ENCODE data around the gene ELAPOR2. TPM values are rescaled to one million over a fixed set of nuclear protein-coding genes. Genes with fewer than 3 reads are reported as not detected.
A peak's percentile ranks its signal among the peaks of the same experiment; 100 is the strongest.
"Not testable (repeated sequence)": the region's sequence is repeated elsewhere in the genome, so short reads cannot be mapped to it uniquely, and the experiment has no call there.

ELAPOR2 gene, protein sequence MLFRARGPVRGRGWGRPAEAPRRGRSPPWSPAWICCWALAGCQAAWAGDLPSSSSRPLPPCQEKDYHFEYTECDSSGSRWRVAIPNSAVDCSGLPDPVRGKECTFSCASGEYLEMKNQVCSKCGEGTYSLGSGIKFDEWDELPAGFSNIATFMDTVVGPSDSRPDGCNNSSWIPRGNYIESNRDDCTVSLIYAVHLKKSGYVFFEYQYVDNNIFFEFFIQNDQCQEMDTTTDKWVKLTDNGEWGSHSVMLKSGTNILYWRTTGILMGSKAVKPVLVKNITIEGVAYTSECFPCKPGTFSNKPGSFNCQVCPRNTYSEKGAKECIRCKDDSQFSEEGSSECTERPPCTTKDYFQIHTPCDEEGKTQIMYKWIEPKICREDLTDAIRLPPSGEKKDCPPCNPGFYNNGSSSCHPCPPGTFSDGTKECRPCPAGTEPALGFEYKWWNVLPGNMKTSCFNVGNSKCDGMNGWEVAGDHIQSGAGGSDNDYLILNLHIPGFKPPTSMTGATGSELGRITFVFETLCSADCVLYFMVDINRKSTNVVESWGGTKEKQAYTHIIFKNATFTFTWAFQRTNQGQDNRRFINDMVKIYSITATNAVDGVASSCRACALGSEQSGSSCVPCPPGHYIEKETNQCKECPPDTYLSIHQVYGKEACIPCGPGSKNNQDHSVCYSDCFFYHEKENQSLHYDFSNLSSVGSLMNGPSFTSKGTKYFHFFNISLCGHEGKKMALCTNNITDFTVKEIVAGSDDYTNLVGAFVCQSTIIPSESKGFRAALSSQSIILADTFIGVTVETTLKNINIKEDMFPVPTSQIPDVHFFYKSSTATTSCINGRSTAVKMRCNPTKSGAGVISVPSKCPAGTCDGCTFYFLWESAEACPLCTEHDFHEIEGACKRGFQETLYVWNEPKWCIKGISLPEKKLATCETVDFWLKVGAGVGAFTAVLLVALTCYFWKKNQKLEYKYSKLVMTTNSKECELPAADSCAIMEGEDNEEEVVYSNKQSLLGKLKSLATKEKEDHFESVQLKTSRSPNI
- total RNA-seq (1 to 10 TPM; 8.1 to 8.6 TPM), polyA plus RNA-seq (1 to 10 TPM in 2 of 3 donors, under 1 TPM in 1; 0.96 to 6.5 (median 4.6) TPM), total RNA-seq (3.2 to 34.8 (median 13.8) reads per million in 6 experiments)

- peak within 1 kb of the TSS; percentile 12 to 93 (median 84) for H3K27ac Mint-ChIP-seq
- DNase-seq, result peak; percentile 71 to 86 (median 83)
- ATAC-seq, result peak; percentile 90 to 91
- no peaks in the 10 kb centered on the region for H3K36me3 Mint-ChIP-seq
- no peaks in the 10 kb centered on the region for H3K9me3 Mint-ChIP-seq
- H3K4me3 Mint-ChIP-seq, result peak within 1 kb of the TSS; percentile 77 to 90 (median 86)
- POLR2A ChIA-PET, result interaction anchor here (0.7 to 1.8 kb wide), 3 partner anchors 93 to 540 kb away, joined by 3 to 8 read pairs (median 5); partner anchors contain the start of genes DMTF1 and TMEM243
- peaks cover 0 to 7% (median 0%) of the 10 kb centered on the region in 5 donors for H3K27me3 Mint-ChIP-seq
- peaks cover 11 to 17% (median 16%) of the 10 kb centered on the region in 4 donors for H3K4me1 Mint-ChIP-seq
Measured at GRCh38 chr7:87059525-87060287, at the start of gene ELAPOR2. TSS of gene ELAPOR2 (minus strand) at chr7:87059654. CDS start at chr7:87059513, 141 bp downstream.

- Mint-ChIP-seq H3K9me3 (peaks cover 0 to 10% (median 0%) of the 10 kb centered on the region in 9 donors), H3K4me1 (no peaks in the 10 kb centered on the region), H3K27ac (no peak overlapping the region), H3K36me3 (peaks cover 0 to 5% (median 3%) of the 10 kb centered on the region in 3 donors), H3K27me3 (peaks cover 2 to 25% (median 18%) of the 10 kb centered on the region in 5 donors), H3K4me3 (no peak overlapping the region)
- DNase-seq, result no peak
- ATAC-seq, result no peak
- POLR2A ChIA-PET, result no interaction called here
Measured at GRCh38 chr7:87107949-87108776, 48.7 kb upstream of the ELAPOR2 start.

- H3K27ac Mint-ChIP-seq, result no peak overlapping the region
- H3K36me3 Mint-ChIP-seq, result peaks cover 0 to 5% (median 0%) of the 10 kb centered on the region in 3 donors
- DNase-seq (no peak), ATAC-seq (no peak)
- POLR2A ChIA-PET, result no interaction called here
- peaks cover 0 to 10% (median 0%) of the 10 kb centered on the region in 9 donors for H3K9me3 Mint-ChIP-seq
- H3K27me3 Mint-ChIP-seq, result peaks cover 2 to 27% (median 18%) of the 10 kb centered on the region in 5 donors
- H3K4me1 Mint-ChIP-seq, result no peaks in the 10 kb centered on the region
- H3K4me3 Mint-ChIP-seq, result no peak overlapping the region
Measured at GRCh38 chr7:87106974-87107612, 47.6 kb upstream of the ELAPOR2 start.

GRCh38 chr7:87105401-87105800 is 45.9 kb upstream of the ELAPOR2 start:
- Mint-ChIP-seq H3K9me3 (peaks cover 0 to 10% (median 0%) of the 10 kb centered on the region in 9 donors), H3K27me3 (peaks cover 2 to 40% (median 18%) of the 10 kb centered on the region in 5 donors), H3K4me3 (no peak overlapping the region), H3K36me3 (peaks cover 0 to 5% (median 0%) of the 10 kb centered on the region in 3 donors), H3K4me1 (no peaks in the 10 kb centered on the region), H3K27ac (no peak overlapping the region)
- POLR2A ChIA-PET, result no interaction called here
- no peak for ATAC-seq
- DNase-seq, result no peak

GRCh38 chr7:87100326-87100725 is 40.9 kb upstream of the ELAPOR2 start:
- POLR2A ChIA-PET, result no interaction called here
- ATAC-seq (no peak), DNase-seq (no peak)
- Mint-ChIP-seq H3K27ac (no peak overlapping the region), H3K4me1 (no peaks in the 10 kb centered on the region), H3K36me3 (peaks cover 0 to 4% (median under 1%) of the 10 kb centered on the region in 3 donors), H3K4me3 (no peak overlapping the region), H3K9me3 (peaks cover 0 to 5% (median 2%) of the 10 kb centered on the region in 9 donors), H3K27me3 (peaks cover 0 to 15% (median 5%) of the 10 kb centered on the region in 5 donors)

DNA sequence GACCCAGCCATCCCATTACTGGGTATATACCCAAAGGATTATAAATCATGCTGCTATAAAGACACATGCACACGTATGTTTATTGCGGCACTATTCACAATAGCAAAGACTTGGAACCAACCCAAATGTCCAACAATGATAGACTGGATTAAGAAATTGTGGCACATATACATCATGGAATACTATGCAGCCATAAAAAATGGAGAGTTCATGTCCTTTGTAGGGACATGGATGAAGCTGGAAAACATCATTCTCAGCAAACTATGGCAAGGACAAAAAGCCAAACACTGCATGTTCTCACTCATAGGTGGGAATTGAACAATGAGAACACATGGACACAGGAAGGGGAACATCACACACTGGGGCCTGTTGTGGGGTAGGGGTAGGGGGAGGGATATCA is 37.9 kb upstream of the ELAPOR2 start:
- H3K4me1 Mint-ChIP-seq, POLR2A ChIA-PET, ATAC-seq, H3K4me3 Mint-ChIP-seq, H3K27ac Mint-ChIP-seq, DNase-seq, H3K36me3 Mint-ChIP-seq: not testable (repeated sequence)
- Mint-ChIP-seq H3K27me3 (peaks cover 5 to 15% (median 8%) of the 10 kb centered on the region in 5 donors), H3K9me3 (peaks cover 0 to 17% (median 3%) of the 10 kb centered on the region in 9 donors)

DNA sequence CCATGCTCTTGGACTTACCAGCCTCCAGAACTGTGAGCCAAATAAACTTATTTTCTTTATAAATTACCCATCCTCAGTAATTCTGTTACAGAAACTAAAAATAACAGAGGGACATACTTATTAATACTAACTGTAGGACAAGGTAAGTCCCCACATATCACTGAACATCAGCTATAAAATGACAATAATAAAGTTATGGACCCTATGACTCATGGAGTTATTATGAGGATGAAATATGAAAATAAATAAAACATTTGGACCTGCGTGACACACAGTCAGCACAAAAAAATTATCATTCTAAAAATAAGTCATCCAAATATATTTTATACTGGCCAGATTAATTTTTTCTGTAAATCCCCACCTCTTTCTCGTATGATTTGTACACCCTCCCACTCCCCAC is 34.9 kb upstream of the ELAPOR2 start:
- POLR2A ChIA-PET, result interaction anchor here (0.6 kb wide), 1 partner anchor 167 kb away, joined by 5 read pairs; no protein-coding TSS in a partner anchor
- Mint-ChIP-seq H3K27ac (no peak overlapping the region), H3K36me3 (peaks cover 0 to 4% (median 3%) of the 10 kb centered on the region in 3 donors), H3K27me3 (peaks cover 0 to 12% (median 5%) of the 10 kb centered on the region in 5 donors), H3K4me3 (no peak overlapping the region), H3K4me1 (no peaks in the 10 kb centered on the region), H3K9me3 (peaks cover 0 to 17% (median 3%) of the 10 kb centered on the region in 9 donors)
- ATAC-seq, result no peak
- DNase-seq, result no peak

DNA sequence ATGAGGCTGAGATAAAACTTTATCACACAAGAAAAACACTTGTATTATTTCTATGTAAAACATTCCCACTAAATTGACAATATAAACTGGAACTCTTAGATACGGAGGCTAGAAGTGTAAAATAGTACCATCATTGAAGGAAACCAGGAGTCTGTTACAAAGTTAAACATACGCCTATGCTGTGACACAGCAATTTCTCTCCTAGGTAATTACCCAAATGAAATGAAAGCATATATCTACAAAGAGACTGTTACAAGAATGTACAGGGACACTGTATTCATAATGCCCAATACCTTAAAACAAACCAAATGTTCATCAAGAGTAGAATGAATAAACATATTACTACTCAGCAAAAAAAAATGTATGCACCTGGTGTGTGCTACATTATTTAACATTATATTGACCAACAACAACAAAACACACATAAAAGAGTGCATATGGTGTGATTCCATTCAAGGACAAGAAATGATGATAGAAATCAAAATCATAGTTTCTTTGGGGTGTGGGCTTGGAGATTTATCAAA is 33.2 kb upstream of the ELAPOR2 start:
- Mint-ChIP-seq H3K27me3 (peaks cover 0 to 12% (median 7%) of the 10 kb centered on the region in 5 donors), H3K4me3 (no peak overlapping the region), H3K27ac (no peak overlapping the region), H3K4me1 (no peaks in the 10 kb centered on the region), H3K9me3 (peaks cover 0 to 24% (median 3%) of the 10 kb centered on the region in 9 donors), H3K36me3 (peaks cover 0 to 4% (median 3%) of the 10 kb centered on the region in 3 donors)
- POLR2A ChIA-PET, result no interaction called here
- DNase-seq, result no peak
- no peak for ATAC-seq

DNA sequence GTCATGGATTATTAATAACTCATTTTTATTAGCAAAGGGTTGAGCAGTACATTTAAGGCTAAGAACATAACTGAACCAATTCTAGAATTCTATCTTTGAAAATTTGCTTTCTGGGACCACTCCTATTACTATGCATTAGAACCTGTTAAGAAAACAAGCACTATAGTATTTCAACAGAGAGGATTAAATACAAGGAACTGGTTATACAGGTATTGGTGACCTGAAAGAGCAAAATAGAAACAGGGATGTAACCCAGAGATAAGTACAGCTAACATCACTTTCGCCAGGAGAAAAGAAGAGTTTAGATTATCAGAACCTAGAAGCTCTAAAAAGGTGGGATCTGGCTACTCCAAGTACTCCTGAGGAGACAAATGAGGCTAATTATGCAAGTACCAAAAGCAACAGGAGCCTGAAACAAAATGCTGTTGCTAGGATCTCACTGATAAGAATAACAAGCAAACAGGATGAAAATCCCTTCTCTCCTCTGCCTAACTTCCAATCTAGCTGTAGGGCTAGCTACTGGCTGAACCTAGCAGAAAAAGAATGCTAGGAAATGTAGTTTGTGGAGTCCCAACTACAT is 32.1 kb upstream of the ELAPOR2 start:
- no peak for DNase-seq
- Mint-ChIP-seq H3K9me3 (peaks cover 0 to 32% (median 4%) of the 10 kb centered on the region in 9 donors), H3K4me1 (no peaks in the 10 kb centered on the region), H3K36me3 (peaks cover 0 to 4% (median 3%) of the 10 kb centered on the region in 3 donors), H3K27me3 (peaks cover 0 to 12% (median 7%) of the 10 kb centered on the region in 5 donors), H3K4me3 (no peak overlapping the region), H3K27ac (no peak overlapping the region)
- POLR2A ChIA-PET, result no interaction called here
- no peak for ATAC-seq

GRCh38 chr7:87083865-87084519 is 24.5 kb upstream of the ELAPOR2 start:
- no peak overlapping the region for H3K27ac Mint-ChIP-seq
- H3K36me3 Mint-ChIP-seq, result no peaks in the 10 kb centered on the region
- DNase-seq (no peak), ATAC-seq (no peak)
- POLR2A ChIA-PET, result no interaction called here
- H3K4me1 Mint-ChIP-seq, result no peaks in the 10 kb centered on the region
- H3K4me3 Mint-ChIP-seq, result no peak overlapping the region
- peaks cover 0 to 6% (median 3%) of the 10 kb centered on the region in 5 donors for H3K27me3 Mint-ChIP-seq
- peaks cover 0 to 14% (median 2%) of the 10 kb centered on the region in 9 donors for H3K9me3 Mint-ChIP-seq
